Kidney (tissue), 14 donors: ENCODE results near the gene TAX1BP1. TPM values are rescaled to one million over a fixed set of nuclear protein-coding genes. Genes with fewer than 3 reads are reported as not detected.

ENCODE experiments used
- DNase-seq, 5 donors: peaks; one replicate each; pipeline ENCODE4 v3.0.0-alpha.2; 2013 to 2020
- FAIRE-seq: peaks from 2 replicates; lab custom pipeline; 2012; peaks lifted over from hg19 to GRCh38; lab: Jason Lieb, UNC
- H3K27ac ChIP-seq, 2 donors: one replicate each; pipeline ENCODE4 v1.7.0; 2013; ENCODE audit warnings: low read depth in 2 of 2, low read length in 2 of 2, inconsistent platforms in 1 of 2
- H3K27me3 ChIP-seq: one replicate; pipeline ENCODE4 v1.7.1; 2013; ENCODE audit warnings: low read length, inconsistent platforms; ENCODE audit not compliant: control insufficient read depth, insufficient read depth
- H3K36me3 ChIP-seq, 3 donors: one replicate each; pipeline versions ENCODE4 v1.7.0 to v1.7.1; 2013; ENCODE audit warnings: low read length in 3 of 3, control low read depth in 1 of 3, inconsistent platforms in 1 of 3; ENCODE audit not compliant: insufficient read depth in 3 of 3, control insufficient read depth in 2 of 3
- H3K4me1 ChIP-seq, 3 donors: one replicate each; pipeline versions ENCODE4 v1.7.0 to v1.7.1; 2013; ENCODE audit warnings: low read length in 3 of 3, inconsistent platforms in 1 of 3, low read depth in 1 of 3; ENCODE audit not compliant: control insufficient read depth in 2 of 3, insufficient read depth in 2 of 3
- H3K4me3 ChIP-seq, 3 donors: one replicate each; pipeline versions ENCODE4 v1.7.0 to v1.8.1; 2013; ENCODE audit warnings: low read length in 3 of 3, control low read depth in 1 of 3, inconsistent platforms in 1 of 3
- H3K9ac ChIP-seq, 3 donors: one replicate each; pipeline versions ENCODE4 v1.7.0 to v1.7.1; 2013; ENCODE audit warnings: low read length in 3 of 3, control low read depth in 1 of 3, inconsistent platforms in 1 of 3
- H3K9me3 ChIP-seq, 3 donors: one replicate each; pipeline versions ENCODE4 v1.7.0 to v1.7.1; 2013; ENCODE audit warnings: low read length in 3 of 3, control low read depth in 1 of 3, inconsistent platforms in 1 of 3; ENCODE audit not compliant: control insufficient read depth in 2 of 3, insufficient read depth in 1 of 3
- intact Hi-C: fragments of 100-400 bp; cut with DNase I; formaldehyde crosslinking; loops from one replicate; pipeline ENCODE4 v1.11.1; 2022
- polyA plus RNA-seq: library from polyadenylated mRNA; stranded (reverse); fragments of 350-450 nt; fragmentation: Illumina TruSeq; extraction: RNeasy Lipid Tissue Mini Kit (QIAGEN cat#74804); gene quantifications from one replicate; pipeline ENCODE4 v1.2.3, GENCODE V29; 2014; ENCODE audit warnings: low read depth, low replicate concordance; ENCODE audit not compliant: insufficient read depth
- total RNA-seq: library from RNA; stranded (reverse); fragmentation: NEBNext Ultra II Directional; extraction: Animal tissue kit (Norgen Biotek cat#: 25700); gene quantifications from one replicate; pipeline ENCODE4 v1.2.1, GENCODE V29; 2021
- TF ChIP-seq, protein P1 (sequence below): IDR thresholded peaks from 3 replicates; pipeline ENCODE4 v1.5.1; 2012; ENCODE audit warnings: mild to moderate bottlenecking, moderate library complexity, borderline replicate concordance; ENCODE audit not compliant: insufficient read depth; ENCODE audit errors: extremely low read depth
- donor health status: control.
- donor health status: control.
- donor health status: control.
- donor health status: control.
- donor health status: control.
- donor health status: DM: yes; HTN: yes; CAD: no.
- donor health status: Normal renal cell carcinoma (clear cell type).

The TAX1BP1 gene
- total and polyA plus RNA-seq, 2 donors from 2014 or later, result 88.4 to 113 TPM

DNA sequence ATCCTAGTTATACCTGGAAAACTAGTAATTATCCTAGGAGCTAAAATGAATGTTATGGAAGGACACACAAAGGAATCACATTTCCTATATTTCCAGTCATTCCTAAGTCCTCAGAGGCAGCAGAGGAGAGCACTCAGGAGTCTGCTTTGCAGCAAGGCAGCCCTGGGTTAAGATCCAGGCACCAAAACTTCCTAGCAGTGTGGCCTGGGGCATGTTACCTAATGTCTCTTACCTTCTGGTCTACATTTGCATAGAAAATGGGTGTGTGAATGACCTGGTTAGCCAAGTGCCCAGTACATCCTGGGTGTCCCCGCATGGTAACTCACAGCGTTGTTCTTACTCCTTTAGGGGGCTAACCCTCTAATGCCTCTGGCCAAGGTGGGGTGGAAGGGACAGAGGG, 135.9 kb downstream of the TAX1BP1 start:
- no peak overlapping the region for H3K4me3 ChIP-seq
- H3K4me1 ChIP-seq, result peaks cover 0 to 36% (median 27%) of the 10 kb centered on the region in 3 donors
- TF ChIP-seq, protein P1, sequence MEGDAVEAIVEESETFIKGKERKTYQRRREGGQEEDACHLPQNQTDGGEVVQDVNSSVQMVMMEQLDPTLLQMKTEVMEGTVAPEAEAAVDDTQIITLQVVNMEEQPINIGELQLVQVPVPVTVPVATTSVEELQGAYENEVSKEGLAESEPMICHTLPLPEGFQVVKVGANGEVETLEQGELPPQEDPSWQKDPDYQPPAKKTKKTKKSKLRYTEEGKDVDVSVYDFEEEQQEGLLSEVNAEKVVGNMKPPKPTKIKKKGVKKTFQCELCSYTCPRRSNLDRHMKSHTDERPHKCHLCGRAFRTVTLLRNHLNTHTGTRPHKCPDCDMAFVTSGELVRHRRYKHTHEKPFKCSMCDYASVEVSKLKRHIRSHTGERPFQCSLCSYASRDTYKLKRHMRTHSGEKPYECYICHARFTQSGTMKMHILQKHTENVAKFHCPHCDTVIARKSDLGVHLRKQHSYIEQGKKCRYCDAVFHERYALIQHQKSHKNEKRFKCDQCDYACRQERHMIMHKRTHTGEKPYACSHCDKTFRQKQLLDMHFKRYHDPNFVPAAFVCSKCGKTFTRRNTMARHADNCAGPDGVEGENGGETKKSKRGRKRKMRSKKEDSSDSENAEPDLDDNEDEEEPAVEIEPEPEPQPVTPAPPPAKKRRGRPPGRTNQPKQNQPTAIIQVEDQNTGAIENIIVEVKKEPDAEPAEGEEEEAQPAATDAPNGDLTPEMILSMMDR, result no peak
- no peaks in the 10 kb centered on the region for H3K27me3 ChIP-seq
- H3K9me3 ChIP-seq, result no peaks in the 10 kb centered on the region
- FAIRE-seq (no peak), DNase-seq (no peak)
- intact Hi-C loops, result no loop called here
- H3K27ac ChIP-seq, result peak overlapping the region in 1 of 2 donors; percentile 52
- no peak overlapping the region for H3K9ac ChIP-seq
- no peaks in the 10 kb centered on the region for H3K36me3 ChIP-seq

DNA sequence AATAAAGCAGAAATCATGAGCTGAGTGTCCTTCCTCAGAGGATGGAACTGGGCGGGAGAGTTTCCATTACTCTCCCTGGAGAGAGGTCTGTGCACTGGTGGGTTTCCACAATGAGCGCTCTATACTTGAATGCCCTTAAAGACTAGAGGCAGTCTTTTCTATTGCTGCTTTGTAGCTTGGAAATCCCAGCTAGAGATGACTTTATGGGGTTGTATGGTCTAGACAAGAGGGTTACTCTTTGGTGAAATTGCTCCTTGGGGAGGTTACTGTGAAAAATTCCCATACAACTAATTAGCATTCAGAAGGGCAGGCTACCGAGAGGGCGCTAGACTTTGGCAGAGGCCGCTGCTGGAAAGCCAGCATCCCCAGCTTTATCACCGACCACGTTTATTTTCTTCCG, 136.8 kb downstream of the TAX1BP1 start:
- Histone ChIP-seq H3K4me3 (no peak overlapping the region), H3K36me3 (no peaks in the 10 kb centered on the region), H3K27ac (peak overlapping the region in 1 of 2 donors; percentile 5), H3K27me3 (no peaks in the 10 kb centered on the region), H3K9ac (no peak overlapping the region), H3K9me3 (no peaks in the 10 kb centered on the region), H3K4me1 (peaks cover 0 to 36% (median 27%) of the 10 kb centered on the region in 3 donors)
- intact Hi-C loops, result no loop called here
- TF ChIP-seq, protein P1, result no peak
- FAIRE-seq (no peak), DNase-seq (no peak)

Other genes with a start within 250 kb of the TAX1BP1 start
- gene HIBADH, start 77.3 kb upstream of the TAX1BP1 start, total RNA-seq, result 42.6 TPM
- 160 TPM for gene HIBADH, start 77.3 kb upstream of the TAX1BP1 start, polyA plus RNA-seq